T-helper 17 cell (primary cell): ENCODE data around the gene BCL2L13. TPM values are rescaled to one million over a fixed set of nuclear protein-coding genes. Genes with fewer than 3 reads are reported as not detected.
A peak's percentile ranks its signal among the peaks of the same experiment; 100 is the strongest.

Experiments
- ATAC-seq: fragments of 150-1000 bp; cut with Tn5 transposase; 2 replicates; pipeline ENCODE4 v1.10.0; 2021; ENCODE audit warnings: mild to moderate bottlenecking, moderate library complexity
- DNase-seq, 3 donors: peaks; one replicate each; pipeline versions ENCODE4 v3.0.0 to v3.0.0-alpha.2; 2020 to 2021
- H3K9me3 ChIP-seq: one replicate; pipeline ENCODE4 v1.7.0; 2013; ENCODE audit warnings: low read length, mild to moderate bottlenecking; ENCODE audit not compliant: control insufficient read depth, poor library complexity, severe bottlenecking
- H3K27ac Mint-ChIP-seq: one replicate; pipeline ENCODE4 v1.8.0; 2022; ENCODE audit warnings: mild to moderate bottlenecking, moderate library complexity, mixed read lengths
- H3K27me3 Mint-ChIP-seq: one replicate; pipeline ENCODE4 v1.8.0; 2022; ENCODE audit warnings: mixed read lengths
- H3K36me3 Mint-ChIP-seq: one replicate; pipeline ENCODE4 v1.8.0; 2022; ENCODE audit warnings: low read depth, mixed read lengths
- H3K4me1 Mint-ChIP-seq: one replicate; pipeline ENCODE4 v1.8.0; 2022; ENCODE audit warnings: mild to moderate bottlenecking, mixed read lengths
- H3K4me3 Mint-ChIP-seq: one replicate; pipeline ENCODE4 v1.8.0; 2022; ENCODE audit warnings: mild to moderate bottlenecking, moderate library complexity, mixed read lengths
- total RNA-seq, 4 donors: library from RNA in 2 of 4; stranded (reverse) in 2 of 4; gene quantifications; one replicate each; pipeline ENCODE4 v1.2.3 and lab custom pipeline; 2022 to 2026

BCL2L13 gene
- total RNA-seq, 2 donors from 2014 or later = 18.8 to 21.3 TPM

GRCh38 chr22:17769013-17769715 lies 130.6 kb downstream of the BCL2L13 start:
- peaks cover 37% of the 10 kb centered on the region for H3K4me1 Mint-ChIP-seq

DNA sequence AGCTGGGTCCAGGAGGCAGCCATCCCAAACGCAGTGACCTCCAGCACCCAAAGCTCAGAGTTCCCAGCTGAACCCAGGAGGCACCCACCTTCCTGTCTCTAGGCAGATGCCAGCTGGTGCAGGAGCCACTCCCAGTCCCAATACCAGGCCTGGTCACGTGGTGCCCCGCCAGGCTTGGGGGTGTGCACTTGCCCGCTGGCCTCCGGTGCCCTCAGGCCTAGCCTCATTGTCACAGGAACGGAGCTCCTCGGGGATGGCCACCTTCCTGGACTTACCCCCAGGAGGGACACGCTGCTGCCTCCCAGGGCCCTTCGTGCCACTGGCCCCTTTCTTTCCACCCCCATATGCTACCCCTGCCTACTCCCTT lies 131.1 kb downstream of the BCL2L13 start:
- DNase-seq (no peak), ATAC-seq (no peak)
- no peak overlapping the region for H3K4me3 Mint-ChIP-seq
- H3K27ac Mint-ChIP-seq = peak overlapping the region; percentile 77
- no peaks in the 10 kb centered on the region for H3K9me3 ChIP-seq
- H3K27me3 Mint-ChIP-seq = no peaks in the 10 kb centered on the region
- no peaks in the 10 kb centered on the region for H3K36me3 Mint-ChIP-seq
- H3K4me1 Mint-ChIP-seq = peaks cover 36% of the 10 kb centered on the region

More at GRCh38 chr22:17769013-17769715, 130.6 kb downstream of the BCL2L13 start:
- Mint-ChIP-seq H3K27ac (peak overlapping the region; percentile 77), H3K4me3 (no peak overlapping the region), H3K36me3 (no peaks in the 10 kb centered on the region), H3K27me3 (no peaks in the 10 kb centered on the region)
- H3K9me3 ChIP-seq = no peaks in the 10 kb centered on the region
- ATAC-seq (no peak), DNase-seq (no peak)

DNA sequence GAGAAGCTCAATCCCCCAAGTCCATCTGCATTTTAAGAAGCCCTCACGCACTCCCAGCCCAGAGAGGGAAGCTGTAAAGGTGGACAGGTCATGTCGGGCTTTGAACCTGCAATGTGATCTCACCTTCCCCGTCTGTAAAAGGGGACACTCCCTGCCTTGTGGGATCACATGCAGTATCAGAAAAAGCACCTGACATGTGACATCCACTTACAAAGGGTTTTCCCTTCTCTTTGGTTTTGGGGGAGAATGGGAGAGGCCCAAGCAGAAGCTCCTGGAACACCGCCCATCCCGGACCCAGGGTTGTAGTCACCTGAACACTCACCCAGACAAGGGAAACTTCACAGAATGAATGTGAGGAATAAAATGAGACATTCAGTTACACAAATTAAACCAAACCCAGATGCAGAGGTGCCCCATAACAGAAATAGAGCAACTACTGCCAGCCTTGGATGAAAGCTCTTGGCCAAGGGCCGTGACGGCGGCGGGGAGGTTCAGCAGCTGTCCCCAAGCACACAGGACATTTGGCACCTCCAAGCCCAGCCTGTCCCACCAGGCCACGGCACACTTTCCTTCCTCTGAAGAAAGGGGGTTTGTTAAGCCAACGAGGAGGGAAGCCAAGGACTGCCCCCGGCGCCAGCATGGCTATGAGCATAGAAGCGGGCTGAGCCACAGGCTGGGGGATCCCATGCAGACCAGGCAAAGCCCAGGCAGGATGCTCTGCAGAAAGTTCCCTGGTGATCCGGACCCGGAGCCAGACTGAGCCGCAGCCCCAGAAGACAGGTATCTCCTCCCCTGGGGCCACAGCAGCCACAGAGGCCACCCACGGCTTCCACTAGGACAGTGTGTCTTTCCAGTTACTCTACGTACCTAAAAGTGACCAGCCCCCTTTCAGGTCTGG lies 131.9 kb downstream of the BCL2L13 start:
- no peaks in the 10 kb centered on the region for H3K9me3 ChIP-seq
- Mint-ChIP-seq H3K4me1 (peaks cover 39% of the 10 kb centered on the region), H3K4me3 (no peak overlapping the region), H3K36me3 (no peaks in the 10 kb centered on the region), H3K27ac (peak overlapping the region; percentile 77), H3K27me3 (no peaks in the 10 kb centered on the region)
- no peak for ATAC-seq
- DNase-seq = no peak

GRCh38 chr22:17772249-17772957 lies 133.8 kb downstream of the BCL2L13 start:
- H3K27me3 Mint-ChIP-seq = no peaks in the 10 kb centered on the region
- no peaks in the 10 kb centered on the region for H3K36me3 Mint-ChIP-seq
- H3K9me3 ChIP-seq = no peaks in the 10 kb centered on the region
- peaks cover 52% of the 10 kb centered on the region for H3K4me1 Mint-ChIP-seq
- H3K27ac Mint-ChIP-seq = peak overlapping the region; percentile 91
- ATAC-seq (no peak), DNase-seq (no peak)
- H3K4me3 Mint-ChIP-seq = peak overlapping the region; percentile 94

- Mint-ChIP-seq H3K4me1 (peaks cover 52% of the 10 kb centered on the region), H3K36me3 (no peaks in the 10 kb centered on the region), H3K27ac (peak overlapping the region; percentile 91), H3K27me3 (no peaks in the 10 kb centered on the region), H3K4me3 (peak overlapping the region; percentile 94)
- no peak for ATAC-seq
- DNase-seq = no peak
- no peaks in the 10 kb centered on the region for H3K9me3 ChIP-seq
Observed at GRCh38 chr22:17772958-17773605, 134.5 kb downstream of the BCL2L13 start.

- peak overlapping the region; percentile 91 for H3K27ac Mint-ChIP-seq
- no peaks in the 10 kb centered on the region for H3K27me3 Mint-ChIP-seq
- DNase-seq (peak; percentile 42 to 56 (median 50)), ATAC-seq (peak; percentile 68)
- peak overlapping the region; percentile 94 for H3K4me3 Mint-ChIP-seq
- no peaks in the 10 kb centered on the region for H3K9me3 ChIP-seq
- no peaks in the 10 kb centered on the region for H3K36me3 Mint-ChIP-seq
- peaks cover 54% of the 10 kb centered on the region for H3K4me1 Mint-ChIP-seq
Observed at GRCh38 chr22:17773606-17774205, 135.1 kb downstream of the BCL2L13 start.

DNA sequence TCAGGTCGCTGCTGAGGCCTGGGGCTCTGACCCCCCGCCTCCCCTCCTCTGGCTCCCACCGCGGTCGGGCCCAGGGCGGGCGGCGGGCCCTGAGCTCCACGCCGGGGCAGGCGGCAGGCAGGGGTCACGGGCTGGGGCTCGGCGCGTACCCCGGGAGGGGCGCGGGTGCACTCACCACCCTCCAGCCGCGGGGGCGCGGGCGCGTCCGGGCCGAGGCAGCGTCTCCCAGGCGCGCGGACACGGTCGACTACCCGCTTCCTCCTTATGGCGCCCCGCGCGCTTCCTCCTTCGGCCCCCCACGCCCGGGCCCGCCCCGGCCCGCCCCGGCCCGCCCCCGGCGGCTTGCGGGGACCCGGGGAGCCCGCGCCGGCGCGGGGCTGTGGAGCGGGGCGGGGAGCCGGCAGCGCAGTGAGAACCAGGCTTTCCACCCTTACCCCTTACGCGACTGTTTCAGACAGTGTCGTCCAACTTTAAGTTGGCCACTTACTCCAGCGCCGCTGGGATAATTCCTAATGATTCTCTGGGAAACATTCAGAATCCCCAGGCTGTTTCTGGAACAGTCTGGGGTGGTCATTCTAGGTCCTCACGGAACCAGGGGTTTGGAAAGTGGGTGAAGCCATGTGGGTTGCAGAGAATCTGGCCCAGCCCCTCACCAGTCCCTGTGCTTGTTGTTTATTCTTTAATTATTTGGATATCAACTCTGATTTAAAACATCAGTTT lies 135.8 kb downstream of the BCL2L13 start, which contains the start of gene BID:
Gene BID, minus strand, starts transcription at position 264 of the 720 bp plus-strand sequence. CDS start 24,353 bp downstream, outside the sequence.
- ATAC-seq (peak; percentile 52), DNase-seq (peak; percentile 20 to 47 (median 40))
- Mint-ChIP-seq H3K27ac (peak within 1 kb of the TSS; percentile 98), H3K4me1 (peaks cover 60% of the 10 kb centered on the region), H3K27me3 (no peaks in the 10 kb centered on the region), H3K4me3 (peak within 1 kb of the TSS; percentile 94), H3K36me3 (no peaks in the 10 kb centered on the region)
- H3K9me3 ChIP-seq = no peaks in the 10 kb centered on the region

DNA sequence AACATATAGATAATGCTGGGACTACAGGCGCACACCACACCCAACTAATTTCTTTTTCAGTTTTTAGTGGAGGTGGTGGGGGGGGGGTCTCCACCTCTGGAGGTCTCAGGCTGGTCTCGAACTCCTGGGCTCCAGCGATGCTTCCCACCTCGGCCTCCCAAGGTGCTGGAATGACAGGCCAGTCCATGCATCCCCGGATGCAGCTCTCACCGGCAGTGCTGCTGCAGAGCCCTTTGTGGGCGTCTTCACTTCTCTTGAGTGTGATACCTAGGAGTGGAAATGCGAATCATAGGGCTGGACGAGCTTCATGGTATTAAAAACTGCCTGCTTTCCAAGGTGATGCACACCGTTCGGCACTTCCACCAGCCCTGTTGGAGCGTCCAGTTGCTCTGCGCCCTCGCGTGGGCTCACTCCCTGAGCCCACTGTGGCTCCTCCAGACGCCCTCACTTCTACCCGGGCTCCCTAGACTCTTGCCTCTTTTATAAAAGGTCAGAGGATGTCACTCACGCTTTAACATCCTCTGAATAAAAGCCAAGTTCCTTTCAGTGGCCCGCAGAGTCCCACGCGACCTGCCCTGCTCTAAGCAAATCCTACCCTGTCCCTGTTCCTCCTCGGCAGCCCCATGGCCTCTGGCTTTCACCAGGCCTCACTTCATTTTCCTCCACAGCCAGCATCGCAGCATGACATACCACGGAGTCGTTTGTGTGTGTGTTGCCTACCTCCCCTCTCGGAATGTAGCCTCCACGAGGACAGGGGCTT lies 136.5 kb downstream of the BCL2L13 start:
- Mint-ChIP-seq H3K4me3 (peak overlapping the region; percentile 79), H3K36me3 (no peaks in the 10 kb centered on the region), H3K27me3 (no peaks in the 10 kb centered on the region), H3K27ac (peak overlapping the region; percentile 98), H3K4me1 (peaks cover 61% of the 10 kb centered on the region)
- DNase-seq (no peak), ATAC-seq (no peak)
- H3K9me3 ChIP-seq = no peaks in the 10 kb centered on the region

DNA sequence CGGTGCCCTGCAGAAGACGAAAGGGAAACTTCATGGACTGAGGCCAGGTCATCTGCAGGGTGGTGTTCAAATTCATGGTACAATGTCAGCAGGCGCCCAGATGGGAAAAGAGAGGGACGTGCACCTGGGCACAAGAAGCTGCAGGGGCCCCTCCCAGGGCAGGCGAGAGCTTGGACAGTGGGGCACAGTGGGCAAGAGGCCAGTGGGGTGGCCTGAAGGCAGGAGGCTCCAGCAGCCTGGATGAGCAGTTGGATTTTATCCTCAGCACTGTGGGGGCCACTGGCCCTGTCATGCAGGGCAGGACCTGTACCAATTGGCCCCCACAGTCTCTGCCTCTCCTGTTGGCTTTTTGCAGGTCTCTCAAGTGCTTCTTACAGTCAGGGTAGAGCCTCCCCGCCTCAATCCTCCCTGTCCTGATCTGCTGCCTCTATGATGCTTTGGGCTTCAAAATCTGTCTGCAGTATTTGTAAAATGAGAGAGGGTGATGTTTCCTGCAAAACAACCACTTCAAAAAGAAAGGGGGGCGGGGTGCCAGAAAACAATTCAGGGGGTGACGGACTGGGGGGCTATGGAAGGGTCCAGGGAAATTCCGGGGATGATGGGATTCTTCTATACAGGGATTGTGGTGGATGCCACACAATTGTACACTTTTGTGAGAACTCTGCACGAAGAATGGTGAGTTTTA lies 137.4 kb downstream of the BCL2L13 start:
- Mint-ChIP-seq H3K4me3 (peak overlapping the region; percentile 79), H3K27ac (peak overlapping the region; percentile 98), H3K27me3 (no peaks in the 10 kb centered on the region), H3K4me1 (peaks cover 61% of the 10 kb centered on the region), H3K36me3 (no peaks in the 10 kb centered on the region)
- DNase-seq (no peak), ATAC-seq (no peak)
- no peaks in the 10 kb centered on the region for H3K9me3 ChIP-seq

GRCh38 chr22:17777005-17777716 lies 138.6 kb downstream of the BCL2L13 start:
- peak in 2 of 3 donors; percentile 38 to 42 for DNase-seq
- no peaks in the 10 kb centered on the region for H3K36me3 Mint-ChIP-seq
- H3K4me1 Mint-ChIP-seq = peaks cover 60% of the 10 kb centered on the region
- peak; percentile 54 for ATAC-seq
- H3K9me3 ChIP-seq = no peaks in the 10 kb centered on the region
- H3K4me3 Mint-ChIP-seq = peak overlapping the region; percentile 95
- H3K27ac Mint-ChIP-seq = peak overlapping the region; percentile 98
- H3K27me3 Mint-ChIP-seq = no peaks in the 10 kb centered on the region
